IMR-90 (cell line): Measurements from ENCODE around the gene KIAA0825. TPM values are rescaled to one million over a fixed set of nuclear protein-coding genes. Genes with fewer than 3 reads are reported as not detected.
A peak's percentile ranks its signal among the peaks of the same experiment; 100 is the strongest.

Source experiments
- ATAC-seq: fragments of 200-7000 bp; cut with Tn5 transposase; 2 replicates; pipeline ENCODE4 v1.9.1; 2020; ENCODE audit warnings: low read depth, mild to moderate bottlenecking, moderate library complexity
- BruUV-seq: library from RNA; stranded (reverse); fragments of 400-500 nt; replicated peaks from 2 replicates; lab custom pipeline; 2021; lab: Mats Ljungman, UMichigan
- CTCF ChIA-PET: fragments of 300-600 bp; formaldehyde crosslinking; extraction: SDS; loops from one replicate; lab custom pipeline; 2021; ENCODE audit warnings: antibody characterized with exemption; lab: Yijun Ruan, JAX
- POLR2A ChIA-PET: fragments of 300-600 bp; sonication (Branson Sonifier 250); formaldehyde crosslinking; loops from one replicate; lab custom pipeline; 2022; ENCODE audit warnings: antibody characterized with exemption; ENCODE audit not compliant: unreplicated experiment; lab: Charles Lee
- DNase-seq: peaks from one replicate; pipeline ENCODE4 v3.0.0; 2013
- H2AFZ ChIP-seq: replicated peaks from 2 replicates; pipeline ENCODE3; 2013; ENCODE audit warnings: low read length, mild to moderate bottlenecking; ENCODE audit not compliant: poor library complexity
- H2AK5ac ChIP-seq: 2 replicates; pipeline ENCODE4 v1.6.1; 2013; ENCODE audit warnings: low read depth, low read length, inconsistent platforms
- H2AK9ac ChIP-seq: replicated peaks from 2 replicates; pipeline ENCODE3; 2013; ENCODE audit warnings: mild to moderate bottlenecking, low read depth, low read length, moderate library complexity; ENCODE audit not compliant: poor library complexity
- H2BK120ac ChIP-seq: 2 replicates; pipeline ENCODE4 v1.6.1; 2013; ENCODE audit warnings: low read depth, low read length, inconsistent platforms
- H2BK15ac ChIP-seq: 3 replicates; pipeline ENCODE4 v1.6.1; 2013; ENCODE audit warnings: low read depth, low read length, inconsistent platforms
- H2BK20ac ChIP-seq: 2 replicates; pipeline ENCODE4 v1.6.1; 2013; ENCODE audit warnings: low read depth, mild to moderate bottlenecking, inconsistent platforms, low read length, moderate library complexity
- H2BK5ac ChIP-seq: 2 replicates; pipeline ENCODE4 v1.6.1; 2013; ENCODE audit warnings: mild to moderate bottlenecking, low read depth, low read length, inconsistent platforms; ENCODE audit not compliant: poor library complexity, severe bottlenecking
- H3K14ac ChIP-seq: replicated peaks from 2 replicates; pipeline ENCODE4 v1.6.1; 2013; ENCODE audit warnings: low read depth, low read length, inconsistent platforms
- H3K18ac ChIP-seq: 2 replicates; pipeline ENCODE4 v1.6.1; 2013; ENCODE audit warnings: low read depth, low read length, control low read depth
- H3K23ac ChIP-seq: 2 replicates; pipeline ENCODE4 v1.6.1; 2013; ENCODE audit warnings: low read depth, low read length, inconsistent platforms
- H3K27ac ChIP-seq: 2 replicates; pipeline ENCODE4 v1.5.1; 2013; ENCODE audit warnings: mild to moderate bottlenecking, control low read depth, low read length; ENCODE audit not compliant: insufficient read depth
- H3K27me3 ChIP-seq: 2 replicates; pipeline ENCODE4 v1.6.1; 2013; ENCODE audit warnings: low read length; ENCODE audit not compliant: control insufficient read depth, insufficient read depth
- H3K36me3 ChIP-seq: 2 replicates; pipeline ENCODE4 v1.6.1; 2013; ENCODE audit warnings: low read length, mixed read lengths; ENCODE audit not compliant: control insufficient read depth, insufficient read depth
- H3K4ac ChIP-seq: 2 replicates; pipeline ENCODE4 v1.6.1; 2013; ENCODE audit warnings: low read depth, low read length, inconsistent platforms
- H3K4me1 ChIP-seq: 2 replicates; pipeline ENCODE4 v1.6.1; 2013; ENCODE audit warnings: low read length, mixed read lengths; ENCODE audit not compliant: control insufficient read depth, insufficient read depth
- H3K4me2 ChIP-seq: 2 replicates; pipeline ENCODE4 v1.6.1; 2013; ENCODE audit warnings: low read depth, mild to moderate bottlenecking, control low read depth, low read length, moderate library complexity
- H3K4me3 ChIP-seq: 2 replicates; pipeline ENCODE4 v1.5.1; 2013; ENCODE audit warnings: low read depth, mild to moderate bottlenecking, control low read depth, low read length, moderate library complexity; ENCODE audit not compliant: insufficient read depth
- H3K56ac ChIP-seq: 2 replicates; pipeline ENCODE4 v1.6.1; 2013; ENCODE audit warnings: low read length, inconsistent platforms; ENCODE audit not compliant: insufficient read depth; ENCODE audit errors: extremely low read depth
- H3K79me1 ChIP-seq, 2 experiments: 2 replicates each; pipeline ENCODE4 v1.6.1; 2013; ENCODE audit warnings: low read length in 2 of 2, inconsistent platforms in 1 of 2, low read depth in 1 of 2
- H3K9ac ChIP-seq: 2 replicates; pipeline ENCODE4 v1.6.1; 2013; ENCODE audit warnings: low read depth, low read length, control low read depth
- H3K9me1 ChIP-seq: 2 replicates; pipeline ENCODE4 v1.6.1; 2013; ENCODE audit warnings: low read length, inconsistent platforms; ENCODE audit not compliant: insufficient read depth
- H3K9me3 ChIP-seq: 2 replicates; pipeline ENCODE4 v1.6.1; 2013; ENCODE audit warnings: low read length; ENCODE audit not compliant: control insufficient read depth, insufficient read depth
- H4K20me1 ChIP-seq: 2 replicates; pipeline ENCODE4 v1.6.1; 2013; ENCODE audit warnings: low read length, inconsistent platforms; ENCODE audit not compliant: insufficient read depth
- H4K5ac ChIP-seq: 2 replicates; pipeline ENCODE4 v1.6.1; 2013; ENCODE audit warnings: mild to moderate bottlenecking, low read depth, low read length, control low read depth
- H4K8ac ChIP-seq, 2 experiments: 2 replicates each; pipeline ENCODE4 v1.6.1; 2013; ENCODE audit warnings: low read depth in 2 of 2, low read length in 2 of 2, control low read depth in 1 of 2, inconsistent platforms in 1 of 2
- H4K91ac ChIP-seq: 2 replicates; pipeline ENCODE4 v1.6.1; 2013; ENCODE audit warnings: low read depth, low read length, inconsistent platforms; ENCODE audit not compliant: insufficient read depth
- CHD1 ChIP-seq: IDR thresholded peaks from 2 replicates; pipeline ENCODE4 v1.6.1; 2012; ENCODE audit warnings: low read depth, low read length, improper control_type of control experiment
- FOS ChIP-seq: fragments of 150-350 bp; IDR thresholded peaks from 2 replicates; pipeline ENCODE4 v1.6.1; 2016; ENCODE audit warnings: low read depth, low read length
- MAFK ChIP-seq: IDR thresholded peaks from 2 replicates; pipeline ENCODE4 v1.6.1; 2012; ENCODE audit warnings: low read depth, low read length, improper control_type of control experiment
- MAZ ChIP-seq: IDR thresholded peaks from 2 replicates; pipeline ENCODE4 v1.6.1; 2012; ENCODE audit warnings: low read depth, mild to moderate bottlenecking, low read length, improper control_type of control experiment, moderate library complexity, borderline replicate concordance
- RAD21 ChIP-seq: IDR thresholded peaks from 2 replicates; pipeline ENCODE4 v1.6.1; 2012; ENCODE audit warnings: low read length, improper control_type of control experiment
- RCOR1 ChIP-seq: IDR thresholded peaks from 2 replicates; pipeline ENCODE4 v1.6.1; 2012; ENCODE audit warnings: mild to moderate bottlenecking, low read length, improper control_type of control experiment; ENCODE audit not compliant: insufficient replicate concordance
- SMC3 ChIP-seq: fragments of 150-350 bp; IDR thresholded peaks from 2 replicates; pipeline ENCODE4 v1.6.1; 2016; ENCODE audit warnings: low read depth, mild to moderate bottlenecking, antibody characterized with exemption, low read length, moderate library complexity
- WGBS, 2 experiments: methylation state at CpG; one replicate each; pipeline versions ENCODE4 v1.1.5 to v1.1.7; 2013; ENCODE audit warnings: missing lambda C conversion rate in 2 of 2; ENCODE audit not compliant: insufficient read length in 1 of 2; ENCODE audit errors: extremely low coverage in 2 of 2; 5-methylcytosine and 5-hydroxymethylcytosine counted together
- dilution Hi-C: fragments of 300-500 bp; cut with HindIII; formaldehyde crosslinking; loops from one replicate; pipeline ENCODE4 v1.14.3; 2018; ENCODE audit warnings: low sequenced_read_pairs; ENCODE audit not compliant: unreplicated experiment
- in situ Hi-C: fragments of 300-500 bp; cut with MboI; formaldehyde crosslinking; loops from 3 replicates; pipeline ENCODE4 v1.14.3; 2019; ENCODE audit warnings: low sequenced_read_pairs, inconsistent platforms, mixed read lengths
- intact Hi-C: fragments of 100-400 bp; cut with micrococcal nuclease; formaldehyde crosslinking; loops from 2 replicates; pipeline ENCODE4 v1.10.0; 2022
- polyA plus RNA-seq, 3 experiments: library from polyadenylated mRNA; depleted of rRNA; stranded (reverse); fragments of >200 nt; gene quantifications; 2 replicates each; pipeline ENCODE4 v1.2.3, GENCODE V29; 2012; ENCODE audit warnings: low replicate concordance in 1 of 3
- total RNA-seq: library from RNA; depleted of rRNA; stranded (reverse); fragments of >200 nt; gene quantifications from 2 replicates; pipeline ENCODE4 v1.2.3, GENCODE V29; 2012
- TF ChIP-seq, protein P1 (sequence below): conservative IDR thresholded peaks from 2 replicates; pipeline ENCODE4 v1.5.1; 2012; ENCODE audit warnings: mild to moderate bottlenecking, low read depth, low read length, improper control_type of control experiment
- TF ChIP-seq, protein P2 (sequence below): fragments of 150-350 bp; IDR thresholded peaks from 2 replicates; pipeline ENCODE4 v1.6.1; 2017; ENCODE audit warnings: mild to moderate bottlenecking, antibody characterized with exemption, low read length, low read depth

KIAA0825 gene
- total and polyA plus RNA-seq, 2 of the 4 experiments (the other 2 are of a cell fraction): 0.46 to 1.8 TPM

DNA sequence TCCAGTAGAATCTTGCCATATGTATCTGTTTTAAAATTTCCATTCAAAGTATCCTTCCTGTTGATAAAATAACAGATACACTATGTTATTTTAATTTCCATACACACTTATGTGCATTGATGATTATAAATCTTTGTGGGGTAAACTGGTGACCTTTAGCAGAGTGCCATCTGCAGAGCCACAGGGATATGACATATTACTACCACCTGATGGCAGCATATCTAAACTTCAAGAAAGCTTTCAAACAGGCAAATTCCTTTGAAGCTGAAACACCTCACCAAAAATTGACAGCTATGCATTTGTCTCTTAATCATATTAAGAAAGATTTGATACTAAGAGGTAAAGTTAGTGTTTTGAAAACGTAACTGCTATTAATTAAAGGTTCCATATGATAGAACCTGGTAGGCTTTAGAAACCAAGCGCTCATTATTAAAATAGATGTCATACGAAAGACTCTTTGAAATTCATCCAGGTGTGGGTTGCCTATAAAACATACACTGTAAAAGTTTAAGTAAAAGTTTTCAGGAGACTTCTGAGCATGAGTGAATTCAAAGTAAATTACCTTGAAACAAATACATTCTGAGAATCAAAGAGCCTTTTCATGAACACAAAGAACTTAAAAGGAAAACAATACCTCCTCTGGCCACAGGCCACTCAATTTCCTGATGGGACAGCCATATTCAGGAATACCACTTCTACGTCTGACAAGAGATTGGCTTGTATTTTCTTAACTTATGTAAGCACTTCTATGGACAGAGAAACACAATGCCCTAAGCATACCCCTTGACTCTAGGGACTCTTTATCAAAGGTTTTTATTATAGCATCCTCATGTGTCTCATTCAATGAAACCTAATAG is 93.3 kb downstream of the KIAA0825 start:
- H3K23ac ChIP-seq: no peak overlapping the region
- no peak overlapping the region for H3K9ac ChIP-seq
- no peak overlapping the region for H4K5ac ChIP-seq
- H2BK20ac ChIP-seq: no peak overlapping the region
- no peak overlapping the region for H2AFZ ChIP-seq
- intact Hi-C loops: loop anchor here (1.0 to 2.0 kb wide), 2 partner anchors 168 to 213 kb away; no protein-coding TSS in a partner anchor
- H4K91ac ChIP-seq: no peak overlapping the region
- no CpG with 5 or more reads among the region's 4 CpGs for WGBS, 2 experiments
- H2AK9ac ChIP-seq: no peak overlapping the region
- H3K14ac ChIP-seq: no peak overlapping the region
- no peak for TF ChIP-seq MAZ
- TF ChIP-seq CHD1: no peak
- TF ChIP-seq, protein P1, sequence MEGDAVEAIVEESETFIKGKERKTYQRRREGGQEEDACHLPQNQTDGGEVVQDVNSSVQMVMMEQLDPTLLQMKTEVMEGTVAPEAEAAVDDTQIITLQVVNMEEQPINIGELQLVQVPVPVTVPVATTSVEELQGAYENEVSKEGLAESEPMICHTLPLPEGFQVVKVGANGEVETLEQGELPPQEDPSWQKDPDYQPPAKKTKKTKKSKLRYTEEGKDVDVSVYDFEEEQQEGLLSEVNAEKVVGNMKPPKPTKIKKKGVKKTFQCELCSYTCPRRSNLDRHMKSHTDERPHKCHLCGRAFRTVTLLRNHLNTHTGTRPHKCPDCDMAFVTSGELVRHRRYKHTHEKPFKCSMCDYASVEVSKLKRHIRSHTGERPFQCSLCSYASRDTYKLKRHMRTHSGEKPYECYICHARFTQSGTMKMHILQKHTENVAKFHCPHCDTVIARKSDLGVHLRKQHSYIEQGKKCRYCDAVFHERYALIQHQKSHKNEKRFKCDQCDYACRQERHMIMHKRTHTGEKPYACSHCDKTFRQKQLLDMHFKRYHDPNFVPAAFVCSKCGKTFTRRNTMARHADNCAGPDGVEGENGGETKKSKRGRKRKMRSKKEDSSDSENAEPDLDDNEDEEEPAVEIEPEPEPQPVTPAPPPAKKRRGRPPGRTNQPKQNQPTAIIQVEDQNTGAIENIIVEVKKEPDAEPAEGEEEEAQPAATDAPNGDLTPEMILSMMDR: peak; percentile 45
- no peak for TF ChIP-seq FOS
- TF ChIP-seq RCOR1: no peak
- TF ChIP-seq MAFK: no peak
- peak; percentile 43 for TF ChIP-seq SMC3
- peak; percentile 45 for TF ChIP-seq RAD21
- TF ChIP-seq, protein P2, sequence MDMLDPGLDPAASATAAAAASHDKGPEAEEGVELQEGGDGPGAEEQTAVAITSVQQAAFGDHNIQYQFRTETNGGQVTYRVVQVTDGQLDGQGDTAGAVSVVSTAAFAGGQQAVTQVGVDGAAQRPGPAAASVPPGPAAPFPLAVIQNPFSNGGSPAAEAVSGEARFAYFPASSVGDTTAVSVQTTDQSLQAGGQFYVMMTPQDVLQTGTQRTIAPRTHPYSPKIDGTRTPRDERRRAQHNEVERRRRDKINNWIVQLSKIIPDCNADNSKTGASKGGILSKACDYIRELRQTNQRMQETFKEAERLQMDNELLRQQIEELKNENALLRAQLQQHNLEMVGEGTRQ: no peak
- no peak overlapping the region for H3K4me3 ChIP-seq
- ChIA-PET POLR2A (no interaction called here), CTCF (interaction anchor here (1.0 to 1.5 kb wide), 2 partner anchors 12 to 212 kb away, joined by 3 to 4 read pairs; no protein-coding TSS in a partner anchor)
- H3K56ac ChIP-seq: no peak overlapping the region
- no peak overlapping the region for H2BK120ac ChIP-seq
- no peaks in the 10 kb centered on the region for H3K36me3 ChIP-seq
- no peak overlapping the region for H3K4ac ChIP-seq
- dilution Hi-C loops: no loop called here
- no TSS peak for BruUV-seq
- no peaks in the 10 kb centered on the region for H3K27me3 ChIP-seq
- H3K4me2 ChIP-seq: no peak overlapping the region
- H3K18ac ChIP-seq: no peak overlapping the region
- in situ Hi-C loops: no loop called here
- H3K9me3 ChIP-seq: no peaks in the 10 kb centered on the region
- H4K20me1 ChIP-seq: no peaks in the 10 kb centered on the region
- H2AK5ac ChIP-seq: no peak overlapping the region
- H2BK5ac ChIP-seq: no peak overlapping the region
- no peaks in the 10 kb centered on the region for H3K9me1 ChIP-seq
- ATAC-seq: peak; percentile 59; the same call in 1 of the 2 replicates
- H4K8ac ChIP-seq: no peak overlapping the region
- DNase-seq: peak; percentile 30
- no peak overlapping the region for H3K27ac ChIP-seq
- H3K79me1 ChIP-seq: no peaks in the 10 kb centered on the region
- H2BK15ac ChIP-seq: no peak overlapping the region
- no peaks in the 10 kb centered on the region; the same call in 1 of the 2 replicates for H3K4me1 ChIP-seq
